SIG-M5 treated with dmso at 0.1 percent for 504 hours (cell line): ENCODE data around the gene WNT9B.

ENCODE experiments used
- DNase-seq: peaks from one replicate; lab custom pipeline; 2025; ENCODE audit not compliant: unreplicated experiment; lab: John Stamatoyannopoulos, UW

Gene WNT9B

GRCh38 chr17:46853896-46854444, 2.6 kb downstream of the WNT9B start:
- no peak for DNase-seq

- no peak for DNase-seq
Measured at GRCh38 chr17:46854515-46854914, 3.1 kb downstream of the WNT9B start.

GRCh38 chr17:46854948-46855347, 3.6 kb downstream of the WNT9B start:
- no peak for DNase-seq

- DNase-seq = no peak
Measured at GRCh38 chr17:46857600-46857999, 6.2 kb downstream of the WNT9B start.

- no peak for DNase-seq
Measured at GRCh38 chr17:46859996-46860395, 8.6 kb downstream of the WNT9B start.

- no peak for DNase-seq
Measured at GRCh38 chr17:46862949-46863348, 11.6 kb downstream of the WNT9B start.

GRCh38 chr17:46863383-46864121, 12.2 kb downstream of the WNT9B start:
- no peak for DNase-seq

- DNase-seq = no peak
Measured at GRCh38 chr17:46865100-46865499, 13.7 kb downstream of the WNT9B start.

GRCh38 chr17:46866325-46866724, 14.9 kb downstream of the WNT9B start:
- no peak for DNase-seq

- DNase-seq = no peak
Measured at GRCh38 chr17:46866747-46867146, 15.4 kb downstream of the WNT9B start.

GRCh38 chr17:46868689-46869187, 17.4 kb downstream of the WNT9B start:
- no peak for DNase-seq

- DNase-seq = no peak
Measured at GRCh38 chr17:46869296-46869695, 17.9 kb downstream of the WNT9B start.

GRCh38 chr17:46869975-46870803, 18.8 kb downstream of the WNT9B start:
- DNase-seq = no peak

- DNase-seq = no peak
Measured at GRCh38 chr17:46872421-46872820, 21.0 kb downstream of the WNT9B start.

- DNase-seq = no peak
Measured at GRCh38 chr17:46873941-46874645, 22.7 kb downstream of the WNT9B start.

GRCh38 chr17:46874906-46875305, 23.5 kb downstream of the WNT9B start:
- DNase-seq = no peak

GRCh38 chr17:46875849-46876352, 24.5 kb downstream of the WNT9B start:
- DNase-seq = no peak

- DNase-seq = peak; percentile 27
Measured at GRCh38 chr17:46876353-46876887, 25.0 kb downstream of the WNT9B start.

- DNase-seq = no peak
Measured at GRCh38 chr17:46876926-46877325, 25.5 kb downstream of the WNT9B start.

- no peak for DNase-seq
Measured at GRCh38 chr17:46877466-46877865, 26.1 kb downstream of the WNT9B start.

GRCh38 chr17:46878055-46878454, 26.7 kb downstream of the WNT9B start:
- DNase-seq = no peak
